ENCODE data around the gene GJE1.
"Not testable (repeated sequence)": the region's sequence is repeated elsewhere in the genome, so short reads cannot be mapped to it uniquely, and the experiment has no call there.

The GJE1 gene

DNA sequence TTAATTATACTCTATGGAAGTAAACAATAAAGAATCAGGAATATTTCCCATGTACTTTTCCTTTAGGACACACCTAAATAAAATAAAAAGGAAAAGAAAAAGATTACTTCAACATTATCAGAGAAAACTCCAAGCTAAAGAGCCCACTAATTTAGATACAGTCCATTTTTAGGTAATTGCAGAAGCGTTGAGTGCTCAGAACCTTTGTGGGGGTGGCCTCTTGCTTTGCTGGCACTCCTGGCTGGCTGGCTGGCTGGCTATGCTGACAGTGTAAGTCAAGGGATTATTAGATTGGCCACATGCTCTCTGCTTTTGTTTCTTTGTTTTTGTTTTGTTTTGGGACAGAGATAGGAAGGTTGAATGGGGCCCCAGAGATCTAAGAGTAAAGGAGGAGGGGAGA lies at the start of gene GJE1:
TSS of gene GJE1 (plus strand) at position 301 of the 400 bp plus-strand sequence. CDS start 234 bp downstream, outside the sequence.
- no peak within 1 kb of the TSS for H3K4me3 ChIP-seq (ENCODE audit: low read depth, low read length)
- no peak for DNase-seq (ENCODE audit: low read depth)

- H3K4me3 ChIP-seq (ENCODE audit: low read depth, low read length): no peak overlapping the region
- DNase-seq (ENCODE audit: low read depth): no peak
These were observed 44.5 kb upstream of the GJE1 start for GRCh38 chr6:142087950-142088857.

GRCh38 chr6:142088858-142089216 lies 43.9 kb upstream of the GJE1 start:
- H3K4me3 ChIP-seq (ENCODE audit: low read depth, low read length): no peak overlapping the region
- no peak for DNase-seq (ENCODE audit: low read depth)

- DNase-seq (ENCODE audit: low read depth); H3K4me3 ChIP-seq (ENCODE audit: low read depth, low read length): not testable (repeated sequence)
These were observed 27.9 kb upstream of the GJE1 start for GRCh38 chr6:142104820-142105219.

GRCh38 chr6:142110820-142111219 lies 21.9 kb upstream of the GJE1 start:
- H3K4me3 ChIP-seq (ENCODE audit: low read depth, low read length); DNase-seq (ENCODE audit: low read depth): not testable (repeated sequence)

- DNase-seq (ENCODE audit: low read depth): peak; percentile 25
- no peak overlapping the region for H3K4me3 ChIP-seq (ENCODE audit: low read depth, low read length)
These were observed 20.2 kb upstream of the GJE1 start for GRCh38 chr6:142112451-142113061.

DNA sequence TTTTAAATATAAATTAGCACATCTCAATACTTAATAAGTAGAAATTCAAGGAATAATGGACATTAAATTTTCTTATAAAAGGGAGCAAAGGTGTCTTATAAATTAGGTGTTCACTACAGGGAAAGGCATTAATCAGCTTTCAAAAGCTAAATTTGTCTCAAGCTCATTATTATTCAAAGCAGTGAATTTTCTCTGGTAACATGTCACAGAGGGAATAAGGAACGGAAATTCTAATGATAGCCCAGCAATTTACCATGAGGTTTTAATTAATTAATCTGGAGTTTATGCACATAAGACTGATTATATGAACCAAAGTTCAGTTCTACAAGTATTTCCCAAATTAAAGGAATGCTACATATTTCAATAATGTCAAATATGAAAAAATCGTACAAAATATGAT lies 15.4 kb upstream of the GJE1 start:
- no peak overlapping the region for H3K4me3 ChIP-seq (ENCODE audit: low read depth, low read length)

GRCh38 chr6:142118328-142118727 lies 14.4 kb upstream of the GJE1 start:
- DNase-seq (ENCODE audit: low read depth): no peak
- no peak overlapping the region for H3K4me3 ChIP-seq (ENCODE audit: low read depth, low read length)

More for the DNA sequence above, 15.4 kb upstream of the GJE1 start:
- DNase-seq (ENCODE audit: low read depth): no peak

- H3K4me3 ChIP-seq (ENCODE audit: low read depth, low read length): no peak overlapping the region
- peak; percentile 7 for DNase-seq (ENCODE audit: low read depth)
These were observed 13.8 kb upstream of the GJE1 start for GRCh38 chr6:142118925-142119324.

DNA sequence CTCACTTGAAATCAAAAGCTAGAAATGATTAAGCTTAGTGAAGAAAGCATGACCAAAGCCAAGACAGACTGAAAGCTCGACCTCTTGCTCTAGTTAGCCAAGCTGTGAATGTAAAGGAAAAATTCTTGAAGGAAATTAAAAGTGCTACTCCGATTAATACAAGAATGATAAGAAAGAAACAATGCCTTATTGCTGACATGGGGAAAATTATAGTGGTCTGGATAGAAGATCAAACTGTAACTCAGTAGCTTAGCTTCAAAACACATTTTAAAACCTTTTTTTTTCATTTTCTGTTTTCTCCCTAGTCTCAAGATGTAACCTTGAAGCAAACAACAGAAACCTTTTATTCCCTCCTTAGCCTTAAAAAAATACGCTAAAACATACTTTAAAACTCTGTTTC lies 11.4 kb upstream of the GJE1 start:
- H3K4me3 ChIP-seq (ENCODE audit: low read depth, low read length): no peak overlapping the region
- no peak for DNase-seq (ENCODE audit: low read depth)

DNA sequence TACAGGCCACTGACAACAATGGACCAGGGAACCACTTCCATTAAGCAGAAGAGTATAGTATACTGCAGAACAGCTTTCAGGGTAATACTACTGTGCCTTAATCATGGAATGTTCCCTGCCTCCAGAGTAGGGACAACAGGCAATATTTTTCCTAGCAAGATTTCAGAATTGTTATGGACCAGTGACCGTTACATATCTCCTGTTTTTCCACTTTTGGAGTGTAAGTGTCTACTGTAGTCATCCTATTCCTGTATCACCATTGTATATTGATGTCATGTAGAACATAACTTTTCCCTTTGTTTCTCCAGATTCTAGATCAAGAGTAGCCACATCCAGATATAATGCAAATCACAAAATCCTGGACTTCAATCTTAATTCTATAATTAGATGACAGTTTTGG lies 1.9 kb upstream of the GJE1 start:
- DNase-seq (ENCODE audit: low read depth): no peak
- H3K4me3 ChIP-seq (ENCODE audit: low read depth, low read length): no peak overlapping the region

DNA sequence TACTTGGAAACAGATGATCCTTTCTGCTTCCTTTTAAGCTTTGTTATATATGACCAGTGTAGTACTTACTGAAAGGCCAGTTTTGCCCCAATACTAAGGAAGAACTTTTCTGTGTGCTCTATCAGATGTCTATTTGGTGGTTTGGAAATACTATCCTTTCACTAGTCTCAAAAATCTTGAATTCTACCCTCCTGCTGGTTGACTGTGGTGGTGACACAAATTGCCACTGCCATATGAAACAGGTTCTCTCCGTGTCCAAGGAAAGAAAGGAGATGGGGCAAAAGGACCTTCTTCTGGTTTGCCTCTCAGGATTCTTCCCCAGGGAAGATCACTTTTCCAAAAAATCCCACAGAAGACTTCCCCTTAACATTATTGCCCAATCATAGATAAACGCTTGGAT lies 6.2 kb downstream of the GJE1 start:
- no peak for DNase-seq (ENCODE audit: low read depth)
- H3K4me3 ChIP-seq (ENCODE audit: low read depth, low read length): no peak overlapping the region

- not testable (repeated sequence) for DNase-seq (ENCODE audit: low read depth); H3K4me3 ChIP-seq (ENCODE audit: low read depth, low read length)
These were observed 8.8 kb downstream of the GJE1 start for GRCh38 chr6:142141531-142141930.

- DNase-seq (ENCODE audit: low read depth): peak; percentile 99
- H3K4me3 ChIP-seq (ENCODE audit: low read depth, low read length): peak within 1 kb of the TSS; percentile 89
These were observed 14.3 kb downstream of the GJE1 start, which contains the start of the genes NMBR and VTA1 for GRCh38 chr6:142146828-142147662. TSS of gene NMBR (minus strand) at chr6:142147122. CDS start at chr6:142088658, 58,464 bp downstream. TSS of gene VTA1 (plus strand) at chr6:142147263. CDS start at chr6:142147288, 25 bp downstream.

- peak; percentile 33 for DNase-seq (ENCODE audit: low read depth)
- H3K4me3 ChIP-seq (ENCODE audit: low read depth, low read length): no peak overlapping the region
These were observed 20.0 kb downstream of the GJE1 start for GRCh38 chr6:142152746-142153145.

DNA sequence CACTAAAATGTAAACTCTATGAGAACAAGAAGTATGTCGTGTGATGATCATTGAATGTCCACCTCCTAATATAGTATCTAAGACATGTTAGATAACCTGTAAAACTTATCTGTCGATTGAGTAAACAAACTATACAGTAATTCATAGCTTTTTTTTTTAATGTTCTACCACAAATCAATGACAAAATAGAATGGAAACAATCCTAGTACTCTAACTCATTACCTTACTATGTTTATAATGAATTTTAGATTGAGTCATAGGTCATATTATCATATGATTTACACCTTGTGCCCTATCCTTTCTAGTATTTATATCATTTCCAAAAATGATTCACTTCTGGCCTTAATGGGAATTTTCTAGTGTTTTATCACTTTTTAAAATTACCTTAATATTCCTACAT lies 20.5 kb downstream of the GJE1 start:
- no peak overlapping the region for H3K4me3 ChIP-seq (ENCODE audit: low read depth, low read length)
- no peak for DNase-seq (ENCODE audit: low read depth)

DNA sequence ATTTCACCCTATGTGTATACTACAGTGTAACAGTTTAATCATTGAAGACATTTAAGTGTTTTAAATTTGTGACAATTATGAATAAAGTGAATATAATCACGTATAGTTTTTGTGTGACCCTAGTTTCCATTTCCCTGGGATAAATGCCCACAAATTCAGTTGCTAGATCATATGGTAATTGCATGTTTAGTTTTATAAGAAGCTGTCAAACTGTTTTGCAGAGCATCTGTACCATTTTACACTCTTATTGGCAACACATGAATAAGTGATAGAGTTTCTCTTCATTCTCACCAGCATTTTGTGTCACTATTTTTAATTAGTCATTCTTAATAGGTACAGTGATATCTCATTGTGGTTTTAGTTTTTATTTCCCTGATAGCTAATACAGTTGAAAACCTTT lies 21.6 kb downstream of the GJE1 start:
- DNase-seq (ENCODE audit: low read depth): no peak
- H3K4me3 ChIP-seq (ENCODE audit: low read depth, low read length): no peak overlapping the region

GRCh38 chr6:142155091-142155490 lies 22.4 kb downstream of the GJE1 start:
- DNase-seq (ENCODE audit: low read depth): no peak
- H3K4me3 ChIP-seq (ENCODE audit: low read depth, low read length): no peak overlapping the region

DNA sequence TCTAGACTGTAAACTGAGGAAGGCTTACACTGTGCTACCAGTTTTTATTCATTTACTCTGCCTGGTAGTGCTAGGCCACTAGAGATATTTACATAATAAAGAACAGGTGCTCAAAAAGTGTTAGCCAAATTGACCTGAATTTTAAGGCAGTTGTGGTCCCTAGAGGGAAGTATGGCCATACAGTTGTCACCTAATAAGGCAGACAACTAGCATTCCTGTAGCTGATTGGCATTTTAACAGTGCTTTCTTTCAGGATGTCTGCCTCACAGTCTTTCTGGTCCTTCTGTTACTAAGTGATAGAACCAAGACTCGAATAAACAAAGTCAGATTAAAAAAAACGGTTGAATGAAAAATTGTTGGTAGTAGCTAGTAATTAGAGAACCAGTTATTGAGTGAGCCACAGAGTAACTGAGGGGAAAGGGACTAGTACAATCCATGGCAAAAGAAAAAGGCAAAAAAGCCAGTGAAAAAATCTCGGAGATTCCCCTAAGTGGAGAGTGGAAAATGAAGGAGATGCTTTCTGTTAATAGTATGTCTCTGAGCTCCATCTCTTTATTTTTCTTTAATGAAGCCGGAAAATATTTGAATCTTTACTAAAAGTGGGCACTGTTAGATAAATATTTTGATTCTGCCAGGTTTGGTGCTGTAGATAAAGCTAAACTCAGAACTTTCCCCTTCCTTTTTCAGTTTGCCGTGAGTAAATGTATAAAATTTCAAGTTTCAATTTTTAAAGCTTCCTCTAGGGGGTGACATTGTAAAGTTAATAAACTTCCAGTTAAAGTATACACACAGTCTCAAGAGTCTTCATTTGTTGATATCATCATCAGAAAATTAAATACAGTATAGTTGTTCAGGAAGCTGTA lies 23.4 kb downstream of the GJE1 start:
- DNase-seq (ENCODE audit: low read depth): no peak
- H3K4me3 ChIP-seq (ENCODE audit: low read depth, low read length): no peak overlapping the region
